AG09319 (cell line): ENCODE results near the gene DLGAP1.

ENCODE experiments used
- DNase-seq: peaks from one replicate; pipeline ENCODE4 v3.0.0-alpha.2; 2010; ENCODE audit warnings: low read depth; ENCODE audit errors: extremely low read depth
- CTCF ChIP-seq: IDR thresholded peaks from 2 replicates; pipeline ENCODE4 v1.5.1; 2011; ENCODE audit warnings: low read depth, mild to moderate bottlenecking, inconsistent platforms, low read length, moderate library complexity

DLGAP1 gene

DNA sequence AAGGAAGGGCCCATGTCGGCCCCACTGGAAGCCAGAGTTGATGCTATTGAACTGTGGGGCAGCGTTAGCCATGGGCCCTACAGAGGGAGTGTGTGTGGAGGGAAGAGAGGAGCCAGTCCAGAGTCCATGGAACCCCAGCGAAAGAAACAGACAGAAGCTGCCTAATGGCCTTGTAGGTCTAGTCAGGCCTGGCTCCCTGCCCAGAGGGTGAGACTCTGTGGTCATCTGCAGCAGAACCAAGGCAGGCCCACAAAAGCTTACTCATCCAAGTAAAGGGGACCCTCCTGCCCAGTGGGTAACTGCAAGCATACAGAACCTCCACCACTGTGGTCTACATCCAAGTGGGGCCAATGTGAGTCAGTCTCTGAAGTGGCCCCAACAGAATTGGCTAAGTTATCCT, 565.3 kb downstream of the DLGAP1 start:
- no peak for TF ChIP-seq CTCF
- DNase-seq: no peak

DNA sequence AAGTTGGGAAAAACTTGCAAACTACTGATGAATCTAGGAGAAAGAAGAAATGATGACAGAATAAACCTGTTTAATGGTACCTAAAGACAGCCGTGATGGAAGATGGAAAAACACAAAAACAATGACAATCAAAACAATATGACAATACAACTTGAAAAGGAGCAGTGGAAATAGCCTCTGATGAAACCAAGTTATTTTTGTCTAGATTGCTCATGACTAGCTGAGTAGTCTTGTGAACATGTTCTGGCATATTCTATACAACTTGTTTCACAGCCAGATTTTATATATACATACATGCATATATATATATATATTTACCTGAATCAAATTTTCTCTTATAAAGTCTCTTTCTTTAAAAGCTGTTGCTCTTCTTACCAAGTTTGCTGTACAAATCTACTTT, 566.0 kb downstream of the DLGAP1 start:
- DNase-seq: no peak
- TF ChIP-seq CTCF: no peak

DNA sequence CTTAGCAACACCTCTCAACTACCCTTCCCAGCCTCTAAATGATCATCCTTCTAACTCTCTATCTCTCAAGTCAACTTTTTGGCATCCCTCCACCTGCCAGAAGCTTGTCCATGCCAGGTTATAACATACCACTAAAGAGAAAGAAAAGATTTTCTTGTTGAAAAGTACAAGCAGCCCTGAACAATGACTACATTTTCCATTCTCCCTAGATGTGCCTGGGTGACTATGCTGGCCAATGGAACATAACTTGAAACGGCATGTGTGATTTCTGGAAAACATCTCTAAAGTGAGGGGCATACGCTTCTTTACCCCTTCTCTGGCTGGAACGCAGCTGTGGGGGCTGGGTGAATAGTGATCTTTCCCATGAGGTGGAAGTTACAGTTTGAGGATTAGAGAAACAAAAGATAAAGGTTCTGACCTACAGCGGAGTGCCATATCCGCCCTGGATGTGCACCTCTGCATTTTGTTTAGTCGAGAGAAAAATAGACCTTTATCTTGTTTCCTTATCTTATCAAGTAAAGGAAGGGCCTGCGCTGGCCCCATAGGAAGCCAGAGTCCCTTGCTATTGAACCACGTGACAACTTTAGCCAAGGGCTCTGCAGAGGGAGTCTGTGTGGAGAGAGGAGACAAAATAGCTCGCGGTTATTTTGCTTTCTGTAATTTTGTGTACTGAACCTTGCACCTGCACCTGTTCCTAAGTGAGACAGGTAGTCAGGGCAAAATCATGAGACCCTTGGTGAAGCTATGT, 568.4 kb downstream of the DLGAP1 start:
- DNase-seq: no peak
- TF ChIP-seq CTCF: no peak

DNA sequence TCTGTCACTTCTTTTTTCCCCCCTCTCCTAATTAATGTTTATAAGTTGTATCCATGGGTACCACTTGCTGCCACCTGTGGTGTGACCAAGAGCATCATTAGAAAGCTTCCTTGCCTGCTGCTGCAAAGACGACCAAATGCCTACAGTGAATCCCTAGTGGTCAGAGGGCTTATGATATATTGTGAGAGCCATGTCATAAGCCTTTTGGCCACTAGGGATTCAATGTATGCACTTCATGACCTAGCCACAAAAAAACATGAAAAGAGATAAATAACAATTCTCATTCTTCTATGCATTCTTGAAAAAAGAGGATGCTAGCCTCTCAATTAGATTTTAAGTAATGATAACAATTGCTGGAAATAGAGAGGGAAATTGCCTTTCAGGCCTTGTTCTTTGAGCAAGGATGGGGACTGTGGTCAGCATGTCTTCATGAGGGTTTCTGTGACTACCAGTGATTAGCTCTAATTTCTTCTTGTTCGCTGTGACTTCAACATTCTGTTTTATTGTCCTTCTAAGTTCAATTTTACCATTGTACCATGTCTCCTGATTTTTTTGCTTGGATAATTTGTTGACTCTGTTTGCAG, 569.8 kb downstream of the DLGAP1 start:
- no peak; the same call in 1 of the 2 replicates for TF ChIP-seq CTCF

DNA sequence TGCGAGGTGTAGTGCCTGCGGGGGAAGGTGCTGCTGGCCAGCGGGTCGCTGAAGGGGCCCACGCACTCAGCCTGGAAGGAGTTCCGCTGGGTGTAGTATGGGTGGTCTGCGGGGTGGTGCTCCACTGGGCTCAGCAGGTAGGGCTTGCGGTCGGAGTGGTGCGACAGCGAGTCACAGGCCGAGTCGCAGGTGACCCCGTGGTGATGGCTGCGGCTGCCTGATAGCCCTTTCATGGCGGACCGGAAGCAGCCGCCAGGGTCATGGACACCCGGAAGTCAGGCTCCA, 575.3 kb downstream of the DLGAP1 start:
- TF ChIP-seq CTCF: no peak
- DNase-seq: no peak

More for the DNA sequence above, 569.8 kb downstream of the DLGAP1 start:
- no peak for DNase-seq

DNA sequence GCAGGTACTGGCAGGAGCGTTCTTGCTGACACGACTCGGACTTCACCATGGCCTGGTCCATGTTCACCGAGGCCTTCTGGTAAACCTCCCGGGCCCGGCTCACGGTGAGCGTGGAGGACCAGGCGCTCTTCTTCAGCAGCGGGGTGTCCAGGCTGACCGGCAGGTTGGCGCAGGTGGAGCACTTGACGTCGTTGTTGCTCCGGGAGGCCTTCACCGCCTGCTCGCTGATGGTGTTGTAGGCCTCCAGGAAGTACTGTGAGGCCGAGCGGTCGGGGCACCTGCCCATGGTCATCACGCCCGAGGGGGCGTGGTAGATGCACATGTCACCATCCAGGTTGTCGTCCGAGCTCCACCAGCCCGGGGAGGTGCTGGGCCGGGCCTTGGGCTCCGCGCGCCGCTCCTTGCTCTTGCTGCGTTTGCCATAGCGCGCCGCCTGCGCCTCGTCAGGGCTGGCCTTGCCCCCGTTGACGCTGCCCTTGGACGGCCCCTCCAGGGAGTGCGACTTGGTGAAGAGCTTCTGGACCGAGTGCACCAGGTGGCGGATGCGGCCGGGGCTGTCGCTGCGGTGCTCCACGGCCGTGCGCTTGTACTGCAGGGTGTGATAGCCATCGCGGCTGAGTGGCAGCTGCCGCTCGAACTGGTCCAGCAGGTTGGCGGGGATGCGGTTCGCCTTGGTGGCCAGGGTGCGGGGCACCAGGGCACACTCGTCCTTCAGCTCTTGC, 575.8 kb downstream of the DLGAP1 start:
- no peak for DNase-seq
- TF ChIP-seq CTCF: no peak

GRCh38 chr18:3878401-3878800, 576.7 kb downstream of the DLGAP1 start:
- DNase-seq: no peak
- no peak for TF ChIP-seq CTCF
